Measurements from ENCODE around the gene CDH18. TPM values are rescaled to one million over a fixed set of nuclear protein-coding genes. Genes with fewer than 3 reads are reported as not detected.

Gene CDH18, protein sequence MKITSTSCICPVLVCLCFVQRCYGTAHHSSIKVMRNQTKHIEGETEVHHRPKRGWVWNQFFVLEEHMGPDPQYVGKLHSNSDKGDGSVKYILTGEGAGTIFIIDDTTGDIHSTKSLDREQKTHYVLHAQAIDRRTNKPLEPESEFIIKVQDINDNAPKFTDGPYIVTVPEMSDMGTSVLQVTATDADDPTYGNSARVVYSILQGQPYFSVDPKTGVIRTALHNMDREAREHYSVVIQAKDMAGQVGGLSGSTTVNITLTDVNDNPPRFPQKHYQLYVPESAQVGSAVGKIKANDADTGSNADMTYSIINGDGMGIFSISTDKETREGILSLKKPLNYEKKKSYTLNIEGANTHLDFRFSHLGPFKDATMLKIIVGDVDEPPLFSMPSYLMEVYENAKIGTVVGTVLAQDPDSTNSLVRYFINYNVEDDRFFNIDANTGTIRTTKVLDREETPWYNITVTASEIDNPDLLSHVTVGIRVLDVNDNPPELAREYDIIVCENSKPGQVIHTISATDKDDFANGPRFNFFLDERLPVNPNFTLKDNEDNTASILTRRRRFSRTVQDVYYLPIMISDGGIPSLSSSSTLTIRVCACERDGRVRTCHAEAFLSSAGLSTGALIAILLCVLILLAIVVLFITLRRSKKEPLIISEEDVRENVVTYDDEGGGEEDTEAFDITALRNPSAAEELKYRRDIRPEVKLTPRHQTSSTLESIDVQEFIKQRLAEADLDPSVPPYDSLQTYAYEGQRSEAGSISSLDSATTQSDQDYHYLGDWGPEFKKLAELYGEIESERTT
- 0.49 TPM for total RNA-seq (ENCODE audit: unreplicated experiment)
- long read RNA-seq, partial matches to known transcripts: 0 of 1 reads
- long read RNA-seq, other reads (novel, unspliced or antisense): 1 of 1 reads

DNA sequence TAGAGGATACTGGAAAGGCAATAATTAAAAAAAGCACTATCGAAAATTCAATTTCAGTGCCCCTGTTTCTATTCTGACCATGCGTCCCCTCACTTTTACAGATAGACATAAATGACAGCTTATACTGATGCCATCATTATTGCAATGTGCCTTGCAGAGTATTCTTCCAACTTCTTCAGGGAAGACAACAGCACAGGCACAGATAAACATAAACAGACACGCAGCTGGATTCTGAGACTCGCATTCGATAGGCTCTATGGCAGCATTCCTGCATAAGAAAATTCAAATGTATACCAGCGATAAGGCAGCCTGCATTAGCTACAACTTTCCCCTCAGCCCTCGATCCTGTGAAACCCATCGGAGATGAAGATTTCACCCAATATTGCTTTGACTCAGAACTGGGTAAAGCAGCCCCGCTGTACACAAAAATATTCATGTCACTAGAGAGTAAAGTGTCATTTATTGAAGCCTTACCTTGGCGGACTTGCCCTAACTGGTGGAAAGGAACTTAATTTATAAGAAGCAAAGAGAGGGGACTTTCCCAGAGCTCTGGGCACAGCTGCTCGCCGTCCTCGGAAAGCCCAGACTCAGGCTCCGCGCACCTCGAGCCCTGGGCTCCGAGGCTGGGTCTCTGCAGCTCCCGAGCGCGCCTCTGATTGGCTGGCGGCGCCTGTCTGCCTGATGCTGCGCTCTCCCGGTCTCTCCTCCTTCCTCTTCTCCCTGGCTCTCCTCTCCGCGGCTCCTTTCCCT is at the start of gene CDH18:
CDH18 (minus strand) TSS at position 589 of the 750 bp plus-strand sequence. CDS start 149,214 bp downstream, outside the sequence.
- no peaks in the 10 kb centered on the region for H3K27me3 Mint-ChIP-seq (ENCODE audit: unreplicated experiment)
- H3K4me3 Mint-ChIP-seq (ENCODE audit: unreplicated experiment): peak within 1 kb of the TSS; percentile 91
- no peak within 1 kb of the TSS for H3K27ac Mint-ChIP-seq (ENCODE audit: unreplicated experiment)
- TF ChIP-seq, protein P1, sequence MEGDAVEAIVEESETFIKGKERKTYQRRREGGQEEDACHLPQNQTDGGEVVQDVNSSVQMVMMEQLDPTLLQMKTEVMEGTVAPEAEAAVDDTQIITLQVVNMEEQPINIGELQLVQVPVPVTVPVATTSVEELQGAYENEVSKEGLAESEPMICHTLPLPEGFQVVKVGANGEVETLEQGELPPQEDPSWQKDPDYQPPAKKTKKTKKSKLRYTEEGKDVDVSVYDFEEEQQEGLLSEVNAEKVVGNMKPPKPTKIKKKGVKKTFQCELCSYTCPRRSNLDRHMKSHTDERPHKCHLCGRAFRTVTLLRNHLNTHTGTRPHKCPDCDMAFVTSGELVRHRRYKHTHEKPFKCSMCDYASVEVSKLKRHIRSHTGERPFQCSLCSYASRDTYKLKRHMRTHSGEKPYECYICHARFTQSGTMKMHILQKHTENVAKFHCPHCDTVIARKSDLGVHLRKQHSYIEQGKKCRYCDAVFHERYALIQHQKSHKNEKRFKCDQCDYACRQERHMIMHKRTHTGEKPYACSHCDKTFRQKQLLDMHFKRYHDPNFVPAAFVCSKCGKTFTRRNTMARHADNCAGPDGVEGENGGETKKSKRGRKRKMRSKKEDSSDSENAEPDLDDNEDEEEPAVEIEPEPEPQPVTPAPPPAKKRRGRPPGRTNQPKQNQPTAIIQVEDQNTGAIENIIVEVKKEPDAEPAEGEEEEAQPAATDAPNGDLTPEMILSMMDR (IDR thresholded peaks at IDR 0.05; ENCODE audit: partially characterized antibody, unreplicated experiment): no peak
- H3K9me3 Mint-ChIP-seq (ENCODE audit: unreplicated experiment): no peaks in the 10 kb centered on the region
- H3K4me1 Mint-ChIP-seq (ENCODE audit: low read depth, unreplicated experiment): peaks cover 3% of the 10 kb centered on the region
- peak; percentile 79 for DNase-seq
- H3K36me3 Mint-ChIP-seq (ENCODE audit: unreplicated experiment): no peaks in the 10 kb centered on the region

DNA sequence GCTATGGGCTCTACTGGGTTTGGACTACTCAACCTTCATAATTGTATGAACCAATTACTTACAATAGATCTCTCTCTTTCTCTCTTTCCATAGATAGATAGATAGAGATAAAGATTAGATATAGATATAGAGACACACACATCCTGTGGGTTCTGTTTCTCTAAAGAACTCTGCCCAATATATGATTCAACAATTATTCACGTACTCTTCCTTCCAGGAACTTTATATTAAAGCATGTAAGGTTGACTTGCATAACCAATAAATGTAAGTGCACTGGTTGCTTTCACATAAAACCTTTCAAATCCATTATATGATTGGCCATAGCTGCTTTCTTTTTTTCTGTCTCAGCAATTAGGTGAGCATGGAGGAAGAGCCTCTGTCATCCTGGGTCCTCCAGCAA is 46.7 kb upstream of the CDH18 start:
- H3K9me3 Mint-ChIP-seq (ENCODE audit: unreplicated experiment): no peaks in the 10 kb centered on the region
- H3K4me3 Mint-ChIP-seq (ENCODE audit: unreplicated experiment): no peak overlapping the region
- H3K27me3 Mint-ChIP-seq (ENCODE audit: unreplicated experiment): no peaks in the 10 kb centered on the region
- H3K4me1 Mint-ChIP-seq (ENCODE audit: low read depth, unreplicated experiment): no peaks in the 10 kb centered on the region
- peaks cover 4% of the 10 kb centered on the region for H3K36me3 Mint-ChIP-seq (ENCODE audit: unreplicated experiment)
- no peak overlapping the region for H3K27ac Mint-ChIP-seq (ENCODE audit: unreplicated experiment)
- no peak for DNase-seq
- TF ChIP-seq, protein P1 (IDR thresholded peaks at IDR 0.05; ENCODE audit: partially characterized antibody, unreplicated experiment): no peak

DNA sequence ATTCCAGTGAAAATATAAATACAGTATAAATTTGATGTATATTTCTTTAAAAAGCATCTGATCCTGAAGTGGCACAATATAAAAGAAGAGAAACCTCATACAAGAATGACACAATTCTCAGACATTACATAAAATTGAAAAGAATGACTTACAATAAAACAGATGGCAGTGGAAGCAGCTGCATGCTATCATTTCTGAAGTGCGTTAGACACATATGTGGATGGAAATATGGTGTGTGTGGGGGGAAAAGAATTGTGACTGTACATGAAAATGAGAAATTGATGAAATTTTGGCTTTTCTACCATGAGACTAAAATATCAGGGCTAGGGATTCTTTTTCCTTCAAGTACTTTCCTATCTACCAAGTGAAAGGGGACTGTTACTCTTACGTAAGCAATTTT is 45.9 kb upstream of the CDH18 start:
- Mint-ChIP-seq H3K36me3 (ENCODE audit: unreplicated experiment) (peaks cover 4% of the 10 kb centered on the region), H3K9me3 (ENCODE audit: unreplicated experiment) (no peaks in the 10 kb centered on the region), H3K27ac (ENCODE audit: unreplicated experiment) (no peak overlapping the region), H3K4me1 (ENCODE audit: low read depth, unreplicated experiment) (no peaks in the 10 kb centered on the region), H3K27me3 (ENCODE audit: unreplicated experiment) (no peaks in the 10 kb centered on the region), H3K4me3 (ENCODE audit: unreplicated experiment) (no peak overlapping the region)
- DNase-seq: no peak
- TF ChIP-seq, protein P1 (IDR thresholded peaks at IDR 0.05; ENCODE audit: partially characterized antibody, unreplicated experiment): no peak

DNA sequence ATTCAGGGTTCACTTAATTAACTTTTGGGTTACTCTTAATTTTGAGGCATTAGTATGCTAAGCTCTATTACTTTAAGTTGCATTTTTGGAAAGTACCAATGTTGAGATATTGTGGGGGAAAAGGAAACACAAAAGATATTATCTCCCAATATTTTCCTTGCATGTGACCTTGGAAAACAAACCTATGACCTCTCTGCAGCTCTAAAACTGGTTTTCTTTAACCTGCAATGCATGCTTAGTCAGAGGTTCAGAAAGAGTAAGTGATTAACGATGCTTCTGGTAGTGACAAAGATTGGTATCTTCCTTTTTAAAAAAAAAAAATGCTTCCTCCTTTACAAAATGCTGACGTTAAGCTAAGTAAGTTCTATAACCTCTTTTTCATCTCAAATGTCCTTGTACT is 44.9 kb upstream of the CDH18 start:
- no peak overlapping the region for H3K4me3 Mint-ChIP-seq (ENCODE audit: unreplicated experiment)
- TF ChIP-seq, protein P1 (IDR thresholded peaks at IDR 0.05; ENCODE audit: partially characterized antibody, unreplicated experiment): no peak
- H3K9me3 Mint-ChIP-seq (ENCODE audit: unreplicated experiment): no peaks in the 10 kb centered on the region
- H3K36me3 Mint-ChIP-seq (ENCODE audit: unreplicated experiment): no peaks in the 10 kb centered on the region
- no peaks in the 10 kb centered on the region for H3K27me3 Mint-ChIP-seq (ENCODE audit: unreplicated experiment)
- DNase-seq: no peak
- H3K27ac Mint-ChIP-seq (ENCODE audit: unreplicated experiment): no peak overlapping the region
- no peaks in the 10 kb centered on the region for H3K4me1 Mint-ChIP-seq (ENCODE audit: low read depth, unreplicated experiment)
